HuH-7 (cell line): Measurements from ENCODE around the gene TMEM126A.
A peak's percentile ranks its signal among the peaks of the same experiment; 100 is the strongest.
"Not testable (repeated sequence)": the region's sequence is repeated elsewhere in the genome, so short reads cannot be mapped to it uniquely, and the experiment has no call there.

Experiments used
- DNase-seq: peaks from one replicate; pipeline ENCODE4 v3.0.0; 2011; ENCODE audit warnings: low spot score

Gene TMEM126A

GRCh38 chr11:85658180-85658579 lies 10.4 kb downstream of the TMEM126A start:
- no peak for DNase-seq

- no peak for DNase-seq
These were observed 14.4 kb downstream of the TMEM126A start for GRCh38 chr11:85661972-85662664.

GRCh38 chr11:85663080-85663752 lies 15.4 kb downstream of the TMEM126A start:
- DNase-seq, result no peak

- peak; percentile 46 for DNase-seq
These were observed 16.2 kb downstream of the TMEM126A start for GRCh38 chr11:85663753-85664614.

DNA sequence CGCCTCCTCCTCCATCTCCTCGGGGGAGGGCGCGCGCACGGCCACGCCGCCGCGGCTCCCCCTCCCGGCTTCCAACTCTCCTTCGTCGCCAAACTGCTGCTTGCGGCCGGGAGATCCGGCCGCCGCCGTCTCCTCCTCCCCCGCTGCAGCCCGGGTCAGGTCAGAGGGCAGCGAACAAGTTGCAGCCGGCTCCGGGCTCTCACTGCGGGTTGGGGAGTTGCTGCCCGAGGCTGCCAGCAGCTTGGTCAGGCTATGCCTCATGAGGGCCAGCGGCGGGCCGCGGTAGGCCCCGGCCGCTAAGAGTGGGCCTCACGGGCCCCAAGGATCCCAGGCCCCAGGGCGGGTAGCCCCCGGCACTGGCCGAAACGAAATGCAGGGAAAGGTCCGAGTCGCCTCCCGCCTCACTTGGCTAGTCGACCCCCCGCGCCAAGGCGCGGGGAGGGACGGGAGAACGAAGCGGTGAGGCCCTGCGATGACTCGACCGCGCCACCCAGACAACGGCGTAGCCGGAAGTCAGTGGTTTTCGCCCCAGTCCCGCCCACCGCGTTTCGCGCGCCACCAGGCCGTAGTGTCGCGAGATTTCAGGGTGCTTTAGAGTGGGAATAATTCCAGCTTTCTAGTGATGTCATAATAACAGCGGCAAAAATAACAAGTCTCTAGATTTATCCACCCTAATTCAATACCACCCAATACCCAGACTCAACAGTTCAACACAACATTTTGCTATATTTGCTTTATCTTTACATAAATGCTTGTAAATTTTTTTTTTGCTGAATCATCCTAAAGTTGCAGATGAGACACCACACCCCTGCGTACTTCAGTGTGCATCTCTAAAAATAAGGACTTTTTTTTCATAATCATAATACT lies 17.1 kb downstream of the TMEM126A start, which contains the start of gene CREBZF:
TSS of gene CREBZF (minus strand) at position 515 of the 867 bp plus-strand sequence. CDS start at position 261, 254 bp downstream.
- DNase-seq, result peak; percentile 84

- DNase-seq, result no peak
These were observed 18.0 kb downstream of the TMEM126A start for GRCh38 chr11:85665733-85666132.

GRCh38 chr11:85666687-85667086 lies 18.9 kb downstream of the TMEM126A start:
- DNase-seq, result no peak

GRCh38 chr11:85668157-85668556 lies 20.4 kb downstream of the TMEM126A start:
- no peak for DNase-seq

DNA sequence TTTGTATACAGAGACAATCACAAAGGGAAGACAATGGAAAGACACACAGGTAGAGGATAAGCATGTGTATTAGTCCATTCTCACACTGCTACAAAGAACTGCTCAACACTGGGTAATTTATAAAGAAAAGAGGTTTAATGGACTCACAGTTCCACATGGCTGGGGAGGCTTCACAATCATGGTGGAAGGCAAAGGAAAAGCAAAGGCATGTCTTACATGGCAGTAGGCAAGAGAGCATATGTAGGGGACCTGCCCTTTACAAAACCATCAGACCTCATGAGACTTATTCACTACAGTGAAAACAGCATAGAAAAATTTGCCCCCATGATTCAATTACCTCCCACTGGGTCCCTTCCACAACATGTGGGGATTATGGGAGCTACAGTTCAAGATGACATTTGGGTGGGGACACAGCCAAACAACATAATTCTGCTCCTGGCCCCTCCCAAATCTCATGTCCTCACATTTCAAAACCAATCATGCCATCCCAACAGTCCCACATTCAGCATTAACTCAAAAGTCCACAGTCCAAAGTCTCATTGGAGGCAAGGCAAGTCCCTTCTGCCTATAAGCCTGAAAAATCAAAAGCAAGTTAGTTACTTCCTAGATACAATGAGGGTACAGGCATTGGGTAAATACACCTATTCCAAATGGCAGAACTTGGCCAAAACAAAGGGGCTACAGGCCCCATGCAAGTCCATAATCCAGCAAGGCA lies 23.3 kb downstream of the TMEM126A start:
- not testable (repeated sequence) for DNase-seq

- DNase-seq, result no peak
These were observed 24.5 kb downstream of the TMEM126A start for GRCh38 chr11:85672105-85672902.

DNA sequence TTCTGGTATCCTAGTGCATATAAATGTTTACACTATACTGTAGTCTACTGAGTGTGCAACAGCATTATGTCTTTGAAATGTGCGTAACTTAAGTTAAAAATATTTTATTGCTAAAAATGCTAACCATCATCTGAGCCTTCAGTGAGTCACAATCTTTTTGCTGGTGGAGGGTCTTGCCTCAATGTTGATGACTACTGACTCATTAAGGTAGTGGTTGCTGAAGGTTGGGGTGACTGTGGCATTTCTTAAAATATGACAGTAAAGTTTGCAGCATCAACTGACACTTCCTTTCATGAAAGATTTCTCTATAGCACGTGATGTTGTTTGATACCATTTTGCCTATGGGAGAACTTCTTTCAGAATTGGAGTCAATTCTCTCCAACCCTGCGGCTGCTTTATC lies 25.6 kb downstream of the TMEM126A start:
- DNase-seq, result no peak

DNA sequence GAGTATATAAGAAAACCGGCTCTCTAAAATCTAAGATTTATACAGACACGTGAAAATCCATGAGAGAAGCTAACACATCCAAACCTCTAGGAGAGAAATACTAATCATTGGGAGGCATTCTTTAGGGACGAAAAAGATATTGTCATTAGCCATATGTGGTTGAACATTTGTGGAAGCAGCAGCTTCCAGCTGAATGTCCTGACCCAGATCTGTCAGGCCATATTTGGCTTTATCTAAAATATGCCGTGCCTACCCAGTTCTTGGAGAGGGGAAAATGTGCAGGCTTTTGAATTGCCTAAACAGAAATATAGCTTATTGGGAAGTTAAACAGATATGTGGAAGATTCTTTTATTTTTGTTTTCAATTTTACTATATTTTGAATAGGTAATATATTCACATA lies 31.8 kb downstream of the TMEM126A start:
- no peak for DNase-seq

DNA sequence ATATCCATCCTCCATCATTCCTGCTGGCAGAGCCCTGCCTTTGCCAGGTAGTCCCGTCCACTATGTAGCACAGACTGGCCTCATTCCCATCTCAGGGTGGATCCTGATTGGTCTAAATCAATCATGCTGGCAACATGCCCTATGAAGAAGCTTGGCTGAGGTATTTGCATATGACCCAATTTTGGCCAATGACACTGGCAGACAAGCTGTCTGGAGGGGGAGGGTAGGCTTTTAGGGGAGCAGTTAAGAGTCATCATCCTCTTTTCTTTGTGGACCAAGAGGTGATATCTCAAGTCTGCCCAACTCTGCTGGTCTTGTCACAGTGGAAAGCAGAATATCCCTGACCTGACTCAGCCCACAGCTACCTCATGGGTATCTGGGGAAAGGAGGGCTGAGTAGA lies 33.1 kb downstream of the TMEM126A start:
- DNase-seq, result no peak

DNA sequence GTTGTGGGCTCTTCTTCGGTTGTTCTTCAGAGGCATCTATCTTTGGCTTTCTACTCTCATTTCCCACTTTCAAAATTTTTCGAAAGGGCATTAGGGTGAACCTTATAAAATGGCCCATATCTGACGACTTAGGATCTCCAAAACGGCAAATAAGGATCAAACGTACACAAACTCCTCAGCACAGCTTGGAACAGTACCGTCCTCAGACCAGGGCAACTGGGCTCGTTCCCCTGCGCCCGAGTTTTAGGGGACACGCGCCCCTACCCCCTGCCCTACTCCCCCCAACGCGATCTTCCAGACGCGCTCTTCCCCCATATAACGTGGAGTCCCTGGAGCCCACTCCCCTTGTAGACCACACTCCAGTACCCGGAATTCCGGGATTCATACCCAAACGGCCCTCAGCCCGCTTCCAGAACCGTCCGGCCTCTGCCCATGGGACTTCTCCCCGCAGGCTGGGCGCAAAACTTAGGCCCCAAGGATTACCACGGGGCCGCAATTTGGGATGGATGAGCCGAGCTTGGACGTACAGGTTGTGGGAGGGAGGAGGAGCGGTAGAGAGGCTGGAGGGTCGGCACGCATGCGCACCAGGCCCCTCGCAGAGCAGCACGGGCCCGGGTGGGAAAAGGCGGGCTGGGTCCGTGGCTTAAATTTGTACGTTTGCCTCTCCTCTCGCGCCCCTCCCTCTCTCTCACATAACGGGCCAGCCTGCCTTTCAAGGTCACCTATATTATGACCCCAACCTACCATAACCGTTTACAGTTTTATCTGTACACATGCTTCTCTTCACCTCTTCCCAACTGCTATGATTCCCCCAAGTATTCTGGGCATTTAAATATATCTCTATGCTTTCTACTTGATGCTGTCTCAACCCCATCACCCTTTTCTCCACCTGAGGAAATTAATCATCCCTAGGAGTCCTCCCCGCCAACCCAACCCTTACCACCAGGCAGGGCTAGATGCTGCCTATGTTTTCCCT lies 34.9 kb downstream of the TMEM126A start:
- peak; percentile 84 for DNase-seq

DNA sequence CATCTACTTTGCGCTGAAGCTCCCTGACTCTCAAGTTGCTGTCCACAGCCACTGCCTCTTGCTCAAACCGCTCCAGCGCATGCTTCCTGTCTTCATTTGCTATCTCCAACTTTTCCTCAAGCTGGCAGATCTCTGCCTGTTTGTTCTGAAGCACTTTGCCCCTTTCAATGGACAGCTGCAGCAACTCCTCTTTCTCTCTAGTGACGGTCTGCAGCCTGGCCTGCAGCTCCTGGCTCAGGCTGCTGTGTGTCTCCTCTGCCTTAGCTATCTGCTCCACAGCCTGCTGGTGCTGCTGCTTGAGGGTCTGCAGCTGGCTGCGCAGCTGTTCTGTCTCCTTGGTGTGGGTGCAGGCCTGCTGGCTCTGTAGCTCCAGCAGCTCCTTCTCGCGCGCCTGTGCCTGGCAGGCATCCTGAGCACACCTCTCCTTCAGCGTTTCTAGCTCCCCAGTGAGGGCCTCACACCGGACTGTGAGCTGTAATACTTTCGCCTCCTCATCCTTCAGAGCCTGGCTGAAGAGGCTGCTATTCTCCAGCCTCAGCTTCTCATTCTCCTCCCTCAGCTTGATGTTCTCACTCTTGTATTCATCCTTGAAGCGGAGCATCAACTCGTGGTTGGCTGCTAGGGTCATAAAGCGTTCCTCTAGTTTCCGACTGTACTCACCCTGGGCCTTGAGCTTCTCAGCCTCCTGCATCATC lies 37.5 kb downstream of the TMEM126A start:
- DNase-seq, result no peak

DNA sequence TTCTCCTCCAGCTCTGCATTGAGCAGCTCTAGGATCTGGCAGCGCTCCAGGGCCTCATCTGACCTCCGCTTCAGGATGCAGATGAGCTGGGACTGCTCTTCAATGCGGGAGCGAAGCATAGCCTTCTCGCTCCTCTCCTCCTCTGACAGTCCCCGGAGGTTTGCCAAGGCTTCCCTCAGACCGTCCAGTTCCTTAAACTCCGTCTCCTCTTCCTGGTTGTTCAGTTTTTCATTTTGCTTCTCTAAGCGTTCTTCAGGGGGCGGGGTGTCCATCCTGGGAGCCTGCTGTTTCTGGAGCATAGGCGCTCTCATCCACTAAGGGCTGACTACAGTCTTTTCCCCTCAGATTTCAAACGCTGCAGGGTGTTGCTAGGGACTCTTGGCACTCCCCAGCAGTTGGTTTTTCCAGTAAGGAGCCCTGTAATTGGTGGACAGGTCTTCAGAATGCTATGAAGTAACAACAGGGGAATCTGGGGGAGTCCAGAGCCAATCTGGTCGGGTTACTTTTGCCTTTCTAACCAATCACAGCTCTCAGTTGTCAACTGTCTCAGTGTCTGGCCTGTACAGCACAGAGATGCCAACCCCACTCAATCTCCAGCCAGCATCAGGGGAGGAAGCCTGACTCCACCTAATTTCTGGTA lies 38.2 kb downstream of the TMEM126A start, which contains the start of gene CCDC89:
TSS of gene CCDC89 (minus strand) at position 376 of the 640 bp plus-strand sequence. CDS start at position 311, 65 bp downstream.
- no peak for DNase-seq

DNA sequence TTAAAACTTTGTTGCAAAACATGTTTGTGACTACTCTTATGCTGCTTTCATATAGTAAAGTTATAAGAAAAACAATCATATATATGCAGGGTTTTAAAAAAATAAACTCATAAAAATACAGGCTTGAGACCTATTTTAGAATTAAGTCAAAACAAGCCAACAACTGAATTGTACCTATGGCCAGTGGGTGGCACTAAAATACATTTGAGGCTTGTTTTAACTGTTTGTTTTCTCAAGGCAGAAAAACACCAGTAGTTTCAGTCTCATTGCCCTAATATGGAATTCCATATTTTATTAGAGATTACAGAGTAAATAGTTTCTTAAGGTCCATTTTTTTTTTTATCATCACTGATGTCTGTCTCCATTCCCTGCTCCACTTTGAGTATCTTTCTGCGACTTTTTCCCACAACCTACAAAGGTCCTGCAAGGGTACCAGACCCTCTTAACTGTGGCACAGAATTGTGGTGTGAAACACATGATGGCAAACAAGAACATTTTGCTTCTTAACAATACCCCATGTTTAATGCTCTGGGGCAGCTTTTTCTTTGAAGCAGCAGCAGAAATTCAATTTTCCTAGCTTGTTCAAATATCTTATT lies 46.7 kb downstream of the TMEM126A start:
- DNase-seq, result peak; percentile 29
